ENCODE measurements around the gene SIK3.

Gene SIK3

DNA sequence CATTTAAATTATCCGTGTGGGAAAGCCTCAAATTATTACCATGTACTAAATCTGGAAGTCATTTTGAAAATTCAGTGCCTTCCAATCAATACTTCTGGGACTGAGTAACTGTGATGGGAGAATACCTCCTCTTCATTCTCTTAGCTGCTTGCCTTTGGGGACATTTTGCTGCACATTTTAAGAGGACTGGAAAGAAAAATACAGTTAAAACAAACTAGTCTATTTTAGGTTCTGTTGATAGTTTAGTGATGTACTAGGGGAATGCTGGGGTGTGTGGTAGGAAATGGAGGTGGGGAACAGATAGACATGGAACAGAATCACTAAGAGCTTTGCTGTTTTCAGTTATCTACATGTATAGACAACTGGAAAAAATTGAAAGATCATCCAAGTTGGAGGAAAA is 195.1 kb downstream of the SIK3 start:
- in situ Hi-C loops (cut with MboI; ENCODE audit: low sequenced_read_pairs), result no loop called here

DNA sequence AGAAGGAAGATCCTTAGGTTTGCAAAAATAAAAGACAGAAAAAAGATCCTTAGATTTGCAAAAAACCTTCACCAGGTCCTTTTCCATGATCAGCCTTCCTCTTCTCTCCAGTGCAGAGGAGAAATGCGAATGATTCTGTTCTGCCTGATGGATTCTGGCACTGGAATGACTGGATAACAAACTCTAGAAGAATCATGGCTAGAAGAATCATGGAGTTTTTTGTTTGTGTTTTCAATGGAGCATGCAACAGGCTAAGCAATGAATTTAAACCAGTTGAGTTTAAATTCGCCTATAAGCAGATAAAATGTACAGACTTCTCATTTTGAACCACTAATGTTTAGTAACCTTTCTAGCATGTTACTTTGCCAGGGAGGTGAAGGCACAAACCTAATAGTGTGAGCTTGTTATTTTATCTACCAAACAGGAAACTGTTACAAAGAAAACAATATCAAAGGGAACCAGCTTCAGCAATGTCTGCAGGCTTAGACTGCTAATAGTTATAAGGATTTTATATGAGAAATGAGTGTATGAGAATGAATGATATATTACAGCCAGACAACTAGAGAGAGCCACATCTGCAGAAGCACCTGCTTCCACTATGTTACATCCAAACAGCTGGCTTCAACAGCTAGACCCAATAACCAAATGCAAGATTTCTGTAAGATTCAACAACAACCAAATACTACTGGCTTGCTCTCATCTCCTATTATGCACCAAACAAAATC is 196.1 kb downstream of the SIK3 start:
- in situ Hi-C loops (cut with MboI; ENCODE audit: low sequenced_read_pairs), result no loop called here

DNA sequence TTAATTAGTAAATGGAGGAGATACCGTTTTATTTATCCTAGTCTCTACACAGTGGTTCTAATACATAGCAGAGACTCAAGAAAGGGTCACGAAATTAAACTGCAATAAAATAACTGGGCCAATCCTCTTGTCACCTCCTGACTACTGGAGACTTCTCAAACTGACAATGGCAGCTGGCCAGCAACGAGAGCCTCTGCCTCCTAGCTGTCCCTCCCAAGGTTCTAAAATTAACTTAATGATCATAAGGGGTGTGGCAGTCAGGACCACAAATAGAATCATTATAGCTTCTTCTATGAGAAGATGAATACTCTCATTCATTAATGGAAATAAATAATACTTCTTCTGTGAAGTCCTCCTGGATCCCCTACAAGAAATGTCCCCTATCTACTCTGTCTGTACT is 197.0 kb downstream of the SIK3 start:
- in situ Hi-C loops (cut with MboI; ENCODE audit: low sequenced_read_pairs), result no loop called here

DNA sequence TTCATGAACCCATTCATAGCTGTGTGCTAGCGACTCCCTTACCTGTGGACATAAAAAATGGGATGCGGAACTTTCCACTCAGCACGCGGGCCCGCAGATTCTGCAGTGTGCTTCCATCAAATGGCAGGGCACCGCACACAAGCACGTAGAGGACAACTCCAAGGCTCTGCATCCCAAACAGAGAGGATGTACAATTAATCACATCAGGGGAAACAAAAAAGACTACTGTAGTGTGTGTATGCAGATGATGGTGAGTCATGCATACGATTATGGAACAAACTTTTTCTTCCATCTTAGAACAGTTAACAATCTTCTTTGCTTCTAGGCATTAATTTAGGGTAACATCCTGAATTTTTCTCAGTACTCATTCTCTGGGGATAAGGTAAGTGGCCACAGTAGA is 202.0 kb downstream of the SIK3 start:
- in situ Hi-C loops (cut with MboI; ENCODE audit: low sequenced_read_pairs), result no loop called here

DNA sequence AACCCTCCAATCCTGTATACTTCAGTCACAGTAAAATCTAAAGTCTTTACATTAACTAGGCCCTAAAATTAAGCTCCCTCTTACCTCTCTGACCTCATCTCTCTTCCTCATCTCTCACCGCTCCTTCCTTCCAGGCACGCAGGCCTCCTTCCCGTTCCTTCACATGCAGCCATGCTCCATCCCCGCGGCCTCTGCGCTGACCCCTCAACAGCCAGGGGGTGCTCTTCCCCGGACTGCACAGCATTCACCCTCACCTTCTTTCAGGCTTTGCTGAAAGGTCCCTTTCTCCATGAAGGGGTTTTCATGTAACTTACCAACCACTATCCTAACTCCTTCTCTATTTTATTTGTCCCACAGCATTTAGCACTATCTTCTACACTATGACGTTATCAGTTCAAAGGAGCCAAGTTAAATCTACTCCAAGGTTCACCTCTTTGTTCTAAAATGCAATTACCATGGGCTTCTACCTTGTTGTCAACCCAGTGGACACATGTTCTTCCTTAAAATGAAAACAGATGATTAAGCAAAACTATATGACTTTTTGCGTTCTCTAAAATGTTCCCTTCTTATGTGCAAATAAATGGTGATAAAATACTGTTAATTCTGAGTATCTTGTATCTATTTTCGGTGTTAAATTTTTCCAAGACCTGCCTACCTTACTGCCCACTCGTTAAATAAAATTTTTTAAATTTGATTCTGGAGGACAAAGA is 203.0 kb downstream of the SIK3 start:
- in situ Hi-C loops (cut with MboI; ENCODE audit: low sequenced_read_pairs), result no loop called here

DNA sequence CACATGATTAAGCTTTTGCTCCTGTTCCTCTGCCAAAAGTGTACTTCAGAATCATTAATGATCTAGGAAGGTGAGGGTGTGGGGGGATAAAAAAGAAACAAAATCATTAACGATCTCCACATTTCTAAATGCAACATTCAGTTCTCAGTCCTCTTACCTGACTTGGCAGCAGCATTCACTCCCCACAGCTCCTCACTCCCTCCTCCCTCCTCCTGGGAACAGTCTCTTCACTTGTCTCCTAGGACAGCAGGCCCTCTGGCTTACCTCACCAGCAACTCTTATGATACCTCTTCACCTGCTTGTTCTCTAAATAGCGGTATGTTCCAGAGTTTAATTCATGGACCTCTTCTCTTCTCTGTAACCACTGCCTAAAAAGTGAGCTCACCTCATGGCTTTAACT is 204.3 kb downstream of the SIK3 start:
- in situ Hi-C loops (cut with MboI; ENCODE audit: low sequenced_read_pairs), result no loop called here

DNA sequence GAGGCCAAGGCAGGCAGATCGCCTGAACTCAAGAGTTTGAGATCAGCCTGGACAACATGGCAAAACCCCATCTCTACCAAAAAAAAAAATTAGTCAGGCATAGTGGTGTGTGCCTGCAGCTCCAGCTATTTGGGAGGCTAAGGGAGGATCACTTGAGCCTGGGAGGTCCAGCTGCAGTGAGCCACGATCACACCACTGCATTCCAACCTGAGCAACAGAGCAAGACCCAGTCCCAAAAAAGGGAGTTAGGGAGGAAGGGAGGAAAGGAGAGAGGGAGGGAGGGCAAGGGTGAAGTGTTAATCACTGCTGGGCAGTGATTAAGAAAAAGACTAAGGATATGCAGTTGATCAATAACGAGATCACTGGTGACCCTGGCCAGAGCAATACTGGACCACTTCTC is 204.8 kb downstream of the SIK3 start:
- in situ Hi-C loops (cut with MboI; ENCODE audit: low sequenced_read_pairs), result no loop called here

DNA sequence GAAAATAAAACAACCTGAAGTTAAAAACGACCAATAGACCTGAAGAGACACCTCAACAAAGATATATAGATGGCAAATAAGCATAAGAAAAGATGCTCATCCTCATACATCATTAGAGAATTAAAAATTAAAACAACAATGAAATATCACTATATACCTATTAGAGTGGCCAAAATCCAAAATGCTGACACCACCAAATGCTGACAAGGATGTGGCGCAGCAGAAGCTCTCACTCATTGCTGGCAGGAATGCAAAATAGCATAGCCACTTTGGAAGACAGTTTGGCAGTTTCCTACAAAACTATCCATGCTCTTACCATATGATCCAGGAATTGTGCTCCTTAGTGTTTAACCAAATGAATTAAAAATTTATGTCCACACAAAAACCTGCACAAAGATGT is 205.9 kb downstream of the SIK3 start:
- in situ Hi-C loops (cut with MboI; ENCODE audit: low sequenced_read_pairs), result no loop called here

DNA sequence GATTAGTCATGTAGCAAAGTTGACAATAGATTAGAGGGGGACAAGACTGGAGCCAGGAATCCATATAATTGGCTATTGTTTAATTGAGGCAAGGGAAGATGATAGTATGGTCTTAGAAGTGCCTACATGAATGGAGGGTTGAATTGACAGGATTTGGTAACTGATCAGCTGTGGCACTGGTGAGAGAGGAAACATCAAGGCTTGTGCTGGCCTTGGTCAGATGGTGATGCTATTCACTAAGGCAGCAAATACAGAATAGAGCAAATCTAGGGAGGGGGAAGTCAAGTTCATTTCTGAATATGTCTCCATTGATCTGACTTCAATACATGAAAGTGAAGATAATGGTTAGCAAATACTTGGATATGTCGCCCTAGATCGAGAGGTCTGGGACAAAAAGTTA is 206.5 kb downstream of the SIK3 start:
- in situ Hi-C loops (cut with MboI; ENCODE audit: low sequenced_read_pairs), result no loop called here

DNA sequence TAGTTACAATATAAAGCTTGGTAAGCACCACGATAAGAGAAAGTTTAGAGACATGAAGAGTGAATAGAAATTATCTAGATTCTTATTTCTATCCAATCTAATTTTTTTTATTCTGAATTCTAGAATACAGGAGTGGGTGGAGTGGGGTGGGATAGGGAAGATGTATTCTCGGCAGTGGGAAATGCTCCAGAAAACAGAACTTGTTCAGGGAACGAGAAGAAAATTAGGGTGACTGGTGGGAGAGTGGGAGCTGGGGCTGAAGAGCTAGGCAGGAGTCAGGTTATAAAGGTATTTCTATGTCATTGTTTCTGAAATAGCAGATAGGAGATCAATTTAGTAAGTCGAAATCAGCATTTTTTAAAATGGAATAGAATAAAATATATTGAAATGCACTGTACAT is 207.6 kb downstream of the SIK3 start:
- in situ Hi-C loops (cut with MboI; ENCODE audit: low sequenced_read_pairs), result no loop called here

DNA sequence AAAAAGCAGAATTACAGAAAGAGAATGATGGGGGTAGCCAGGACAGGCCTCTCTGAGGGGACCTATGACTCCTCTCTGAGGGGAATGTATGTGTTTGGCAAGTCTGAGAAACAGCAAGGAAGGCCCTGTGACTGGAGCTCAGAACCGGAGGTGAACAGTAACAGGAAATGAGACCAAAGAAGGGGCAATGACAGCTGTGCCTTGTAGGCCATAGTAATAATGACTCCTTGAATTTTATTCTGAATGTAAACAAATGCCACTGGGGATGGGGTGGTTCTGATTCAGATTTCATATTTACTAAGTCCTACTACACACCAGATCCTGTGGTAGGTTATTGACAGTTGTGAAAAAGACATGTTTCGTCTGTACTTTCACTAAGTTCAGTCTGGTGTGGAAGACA is 208.0 kb downstream of the SIK3 start:
- in situ Hi-C loops (cut with MboI; ENCODE audit: low sequenced_read_pairs), result no loop called here

DNA sequence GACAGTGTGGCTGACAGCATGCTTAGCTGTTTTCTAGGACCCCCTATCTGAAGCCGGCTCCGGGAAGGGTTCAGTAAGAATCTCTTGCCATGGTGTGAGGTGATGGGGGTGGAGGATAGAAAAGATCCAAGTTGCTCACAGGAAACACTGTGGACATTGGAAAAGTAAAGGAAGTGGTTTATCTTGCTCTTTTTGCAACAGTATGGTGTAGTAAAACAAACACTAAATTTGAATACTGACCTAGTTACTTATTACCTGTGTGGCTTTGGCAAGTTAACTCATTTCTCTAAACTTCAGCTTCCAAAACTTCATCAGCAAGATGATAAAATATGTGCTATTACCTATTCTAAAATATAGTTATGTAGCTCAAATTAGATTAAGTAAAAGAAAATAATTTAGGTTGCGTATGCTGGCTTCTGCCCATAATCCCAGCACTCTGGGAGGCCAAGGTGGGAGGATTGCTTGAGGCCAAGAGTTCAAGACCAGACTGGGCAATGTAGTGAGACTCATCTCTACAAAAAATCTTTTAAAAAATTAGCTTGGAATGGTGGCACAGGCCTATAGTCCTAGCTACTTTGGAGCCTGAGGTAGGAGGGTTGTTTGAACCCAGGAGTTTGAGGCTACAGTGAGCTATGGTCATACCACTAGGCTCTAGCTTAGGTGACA is 209.2 kb downstream of the SIK3 start:
- in situ Hi-C loops (cut with MboI; ENCODE audit: low sequenced_read_pairs), result no loop called here

DNA sequence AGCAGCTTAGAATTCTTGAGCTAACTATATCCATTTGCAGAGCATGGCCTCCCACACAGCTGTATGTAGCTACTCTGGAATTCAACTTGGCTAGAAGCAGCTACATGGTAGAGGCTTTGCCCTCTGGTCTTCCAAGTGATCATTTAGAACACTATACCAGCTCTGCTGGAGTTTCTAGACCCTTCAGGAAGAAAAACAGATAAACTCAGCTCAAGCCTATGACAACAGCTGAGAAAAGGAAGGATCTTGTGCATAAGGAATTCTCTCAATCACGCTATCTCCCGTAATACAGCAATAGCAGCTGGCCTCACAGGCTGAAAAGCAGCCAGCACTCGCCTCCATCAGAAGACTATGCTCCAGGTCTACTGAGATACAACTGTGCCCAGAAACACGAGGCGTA is 210.2 kb downstream of the SIK3 start:
- in situ Hi-C loops (cut with MboI; ENCODE audit: low sequenced_read_pairs), result no loop called here

DNA sequence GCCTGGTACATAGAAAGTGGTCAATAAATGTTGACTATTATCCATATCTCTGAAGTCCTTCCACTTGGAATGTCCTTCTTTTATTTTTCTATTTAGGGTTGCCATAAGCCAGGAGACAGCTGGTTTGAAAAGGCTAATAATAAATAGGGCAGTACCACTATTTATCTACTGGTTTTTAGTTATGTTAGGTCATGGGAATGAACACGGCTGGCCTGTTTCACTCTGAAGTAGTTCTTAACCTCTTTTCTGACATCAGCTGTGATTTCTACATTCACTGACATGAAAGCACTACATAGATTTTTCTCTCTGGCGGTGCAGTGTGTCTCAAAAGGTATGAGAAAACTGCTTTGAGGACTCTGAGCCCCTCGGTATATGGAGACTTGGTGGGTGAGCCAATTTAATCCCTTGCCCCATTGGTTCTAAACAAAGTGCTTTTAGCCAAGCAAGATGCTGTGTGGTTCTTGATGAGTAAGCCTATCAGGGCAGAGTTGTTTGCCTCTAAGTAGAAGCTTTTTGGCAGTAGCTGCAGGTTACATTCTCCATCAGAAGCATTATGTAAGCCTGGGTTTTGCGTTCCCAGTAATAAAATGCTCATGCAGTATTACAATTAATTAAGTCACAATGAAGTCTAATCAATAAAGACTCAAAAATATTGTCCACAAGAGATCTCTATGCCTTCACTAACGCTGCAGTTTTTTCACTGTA is 212.1 kb downstream of the SIK3 start:
- in situ Hi-C loops (cut with MboI; ENCODE audit: low sequenced_read_pairs), result no loop called here

DNA sequence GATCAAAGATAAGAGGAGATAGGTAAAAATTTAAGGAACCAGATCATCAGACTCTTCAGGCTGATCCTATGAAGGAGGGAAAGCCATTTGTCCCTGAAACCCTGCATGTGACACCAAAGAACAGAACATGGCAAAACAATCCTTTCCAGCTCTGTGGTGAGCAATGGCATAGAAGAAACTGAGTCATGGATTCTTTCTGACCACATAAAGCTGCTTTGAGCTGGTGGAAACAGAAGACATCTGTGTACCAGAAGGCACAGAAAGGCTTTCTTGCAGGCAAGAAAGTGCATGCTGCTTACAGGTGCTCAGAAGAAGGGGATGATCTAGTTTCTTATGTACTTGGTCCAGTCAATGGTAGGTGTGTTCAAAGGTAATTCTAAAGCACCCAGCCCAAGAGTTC is 215.8 kb downstream of the SIK3 start:
- in situ Hi-C loops (cut with MboI; ENCODE audit: low sequenced_read_pairs), result no loop called here

DNA sequence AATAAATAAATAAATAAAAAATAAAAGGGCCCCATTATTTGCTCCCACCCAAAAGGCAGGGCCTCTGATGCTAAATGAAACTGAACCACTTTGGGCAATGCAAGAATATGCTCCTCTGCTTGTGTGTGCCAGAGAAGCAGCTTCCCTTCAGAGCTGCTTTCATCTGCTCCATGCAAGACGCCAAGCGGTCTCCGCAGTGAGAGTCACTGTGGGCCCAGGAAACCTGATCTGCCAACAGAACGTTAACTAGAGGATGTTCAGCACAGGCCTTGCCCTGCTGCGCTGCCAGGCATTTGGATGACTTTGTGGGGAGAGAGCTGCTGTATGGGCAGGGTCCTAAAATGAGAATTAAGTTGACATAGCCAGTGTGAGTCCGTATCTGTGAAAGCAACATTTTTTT is 217.1 kb downstream of the SIK3 start:
- in situ Hi-C loops (cut with MboI; ENCODE audit: low sequenced_read_pairs), result no loop called here

DNA sequence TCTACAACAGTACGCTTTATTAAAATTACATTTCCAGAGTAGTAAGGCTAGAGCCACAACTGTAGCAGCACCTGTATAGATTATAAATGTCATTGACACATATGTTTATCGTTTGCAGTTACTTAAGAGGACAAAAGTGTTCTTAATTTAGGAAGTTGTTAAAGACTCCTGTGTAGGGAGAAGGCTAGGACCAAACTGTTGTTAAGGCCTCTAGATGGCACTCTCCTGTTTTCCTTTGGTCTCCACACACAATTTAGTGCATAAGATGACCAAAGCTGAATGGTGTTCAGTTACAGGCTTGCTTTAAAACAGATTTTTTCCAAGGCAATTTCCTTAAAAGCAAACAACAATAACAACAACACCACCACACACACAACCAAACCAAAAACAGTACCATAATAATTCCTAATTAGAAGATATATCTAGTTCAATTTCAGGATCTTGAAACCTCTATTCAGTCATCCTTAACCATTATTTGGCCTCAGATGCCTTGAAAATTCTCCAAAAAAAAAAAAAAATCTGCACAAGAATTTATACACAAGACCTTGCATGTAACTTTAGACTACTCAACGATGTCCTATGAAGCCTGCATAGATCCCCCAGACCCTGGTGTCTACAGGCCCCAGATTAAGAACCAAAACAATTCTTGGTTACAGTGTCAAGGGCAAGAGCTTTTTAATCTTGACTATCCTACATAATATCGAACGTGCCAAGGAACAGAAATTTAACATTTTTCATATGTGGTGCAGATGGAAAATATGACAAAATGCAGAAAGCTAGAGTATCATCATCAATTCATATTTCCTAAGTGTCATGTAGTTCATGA is 218.2 kb downstream of the SIK3 start:
- in situ Hi-C loops (cut with MboI; ENCODE audit: low sequenced_read_pairs), result loop anchor here (10.0 kb wide), 1 partner anchor 225 kb away; no protein-coding TSS in a partner anchor

DNA sequence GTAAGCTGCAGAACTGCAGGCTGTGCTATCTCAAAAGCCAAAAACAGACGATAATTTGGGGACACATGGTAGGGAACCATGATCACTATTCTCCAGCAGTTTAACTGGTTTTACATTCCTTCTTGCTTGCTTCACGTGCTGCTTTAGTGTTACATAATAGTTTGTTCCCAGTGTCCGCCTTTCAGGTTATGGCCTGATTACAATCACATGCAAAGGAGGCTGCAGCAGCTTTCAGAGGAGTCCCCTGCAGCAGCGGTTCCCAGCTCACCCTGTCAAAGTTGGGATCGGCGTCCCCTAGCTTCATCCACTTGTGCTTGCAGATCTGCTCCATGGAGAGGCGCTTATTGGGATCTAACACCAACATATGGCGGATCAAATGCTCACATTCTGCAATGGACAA is 221.6 kb downstream of the SIK3 start:
- in situ Hi-C loops (cut with MboI; ENCODE audit: low sequenced_read_pairs), result loop anchor here (10.0 kb wide), 1 partner anchor 228 kb away; no protein-coding TSS in a partner anchor

DNA sequence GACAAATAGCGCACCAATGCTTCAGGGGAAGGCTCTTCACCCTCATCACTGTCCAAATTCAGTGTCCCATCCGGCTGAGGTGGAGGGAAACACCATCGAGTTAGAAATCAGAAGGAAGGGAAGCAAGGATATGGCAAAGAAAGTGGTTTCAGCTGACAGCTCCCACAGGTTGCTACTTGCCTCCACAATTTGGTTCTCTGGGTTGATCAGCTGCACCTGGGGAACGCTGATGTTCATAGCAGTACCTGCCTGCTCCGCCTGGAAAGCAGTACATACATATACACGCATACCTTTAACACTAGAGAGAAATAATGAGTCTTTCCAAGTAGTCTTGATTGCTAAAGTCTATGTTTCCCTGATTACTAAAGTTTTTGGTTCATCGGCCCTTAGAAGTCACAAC is 223.0 kb downstream of the SIK3 start:
- in situ Hi-C loops (cut with MboI; ENCODE audit: low sequenced_read_pairs), result loop anchor here (10.0 kb wide), 1 partner anchor 230 kb away; no protein-coding TSS in a partner anchor

DNA sequence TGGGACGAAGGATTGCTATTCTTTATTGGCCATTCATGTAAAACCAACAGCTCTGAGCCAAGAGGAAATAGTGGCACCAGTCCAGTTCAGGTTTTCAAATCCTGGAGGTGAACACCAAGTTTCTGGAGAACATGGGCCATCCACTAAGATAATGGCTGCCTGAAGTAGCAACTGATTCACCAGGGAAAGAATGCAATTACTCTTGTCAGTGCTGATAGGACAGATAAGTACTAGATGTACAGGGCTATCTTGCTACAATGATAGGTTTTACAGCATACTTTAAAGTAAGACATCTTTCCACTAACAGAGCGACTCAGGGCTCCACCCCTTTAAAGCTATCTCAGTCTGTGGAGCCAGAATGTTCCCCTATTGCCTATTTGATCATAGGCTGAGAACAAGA is 224.0 kb downstream of the SIK3 start:
- in situ Hi-C loops (cut with MboI; ENCODE audit: low sequenced_read_pairs), result loop anchor here (10.0 kb wide), 1 partner anchor 231 kb away; no protein-coding TSS in a partner anchor
